ENCODE results near the gene EBI3. TPM values are rescaled to one million over a fixed set of nuclear protein-coding genes. Genes with fewer than 3 reads are reported as not detected.

EBI3 gene
- total RNA-seq, 4 donors from 2014 or later: 0.96 to 3.7 (median 3.7) TPM; not detected in 1

DNA sequence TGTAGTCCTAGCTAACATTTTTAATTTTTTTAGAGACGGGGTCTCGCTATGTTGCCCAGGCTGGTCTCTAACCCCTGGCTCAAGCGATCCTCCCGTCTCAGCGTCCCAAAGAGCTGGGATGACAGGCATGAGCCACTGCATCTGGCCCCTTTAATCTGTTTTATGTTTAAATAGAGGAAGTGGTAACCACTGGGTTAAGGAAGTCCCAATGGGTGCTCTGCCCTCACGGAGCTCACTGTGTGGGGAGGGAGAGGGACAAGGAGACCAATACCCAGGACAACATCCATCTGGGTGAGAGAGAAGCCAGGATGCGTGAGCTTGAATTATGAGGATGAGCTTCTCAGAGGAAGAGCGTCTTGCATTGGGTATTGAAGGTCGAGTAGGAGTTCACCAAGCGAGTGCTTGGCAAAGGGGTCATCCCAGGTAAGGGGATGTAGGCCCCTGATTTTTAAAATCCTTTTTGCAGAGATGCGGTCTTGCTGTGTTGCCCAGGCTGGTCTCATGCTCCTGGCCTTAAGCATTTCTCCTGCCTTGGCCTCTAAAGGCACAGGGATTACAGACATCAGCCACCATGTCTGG lies 31.4 kb downstream of the EBI3 start:
- Histone ChIP-seq H3K27me3 (no peaks in the 10 kb centered on the region), H3K9me3 (no peaks in the 10 kb centered on the region), H3K36me3 (peaks cover 0 to 60% (median 32%) of the 10 kb centered on the region in 4 donors), H3K27ac (no peak overlapping the region), H3K4me3 (no peak overlapping the region), H3K4me1 (peaks cover 0 to 3% (median 0%) of the 10 kb centered on the region in 4 donors)
- in situ Hi-C loops (cut with MboI; ENCODE audit: low pct_ligation_motif_present in 1 of 4, low pct_unique_long_range_greater_than_20kb in 1 of 4, low sequenced_read_pairs in 3 of 4) (loop anchor here in 2 of 4 donors (10.0 to 25.0 kb wide), 2 partner anchors 94 to 102 kb away; no protein-coding TSS in a partner anchor), intact Hi-C loops (cut with DNase I; ENCODE audit: low total_unique reads) (loop anchor here (10.0 kb wide), 1 partner anchor 94 kb away; no protein-coding TSS in a partner anchor)
- no peak for DNase-seq
- WGBS, 2 donors (ENCODE audit: low coverage in 1 of 2): 97 to 100% methylated on average over 5 to 11 of the region's 11 CpGs
- TF ChIP-seq POLR2AphosphoS5 (IDR thresholded peaks at IDR 0.05) (no peak), POLR2A (IDR thresholded peaks at IDR 0.05) (no peak), EP300 (IDR thresholded peaks at IDR 0.05; ENCODE audit: low read depth) (no peak)
- TF ChIP-seq, protein P1, sequence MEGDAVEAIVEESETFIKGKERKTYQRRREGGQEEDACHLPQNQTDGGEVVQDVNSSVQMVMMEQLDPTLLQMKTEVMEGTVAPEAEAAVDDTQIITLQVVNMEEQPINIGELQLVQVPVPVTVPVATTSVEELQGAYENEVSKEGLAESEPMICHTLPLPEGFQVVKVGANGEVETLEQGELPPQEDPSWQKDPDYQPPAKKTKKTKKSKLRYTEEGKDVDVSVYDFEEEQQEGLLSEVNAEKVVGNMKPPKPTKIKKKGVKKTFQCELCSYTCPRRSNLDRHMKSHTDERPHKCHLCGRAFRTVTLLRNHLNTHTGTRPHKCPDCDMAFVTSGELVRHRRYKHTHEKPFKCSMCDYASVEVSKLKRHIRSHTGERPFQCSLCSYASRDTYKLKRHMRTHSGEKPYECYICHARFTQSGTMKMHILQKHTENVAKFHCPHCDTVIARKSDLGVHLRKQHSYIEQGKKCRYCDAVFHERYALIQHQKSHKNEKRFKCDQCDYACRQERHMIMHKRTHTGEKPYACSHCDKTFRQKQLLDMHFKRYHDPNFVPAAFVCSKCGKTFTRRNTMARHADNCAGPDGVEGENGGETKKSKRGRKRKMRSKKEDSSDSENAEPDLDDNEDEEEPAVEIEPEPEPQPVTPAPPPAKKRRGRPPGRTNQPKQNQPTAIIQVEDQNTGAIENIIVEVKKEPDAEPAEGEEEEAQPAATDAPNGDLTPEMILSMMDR (IDR thresholded peaks at IDR 0.05): no peak

DNA sequence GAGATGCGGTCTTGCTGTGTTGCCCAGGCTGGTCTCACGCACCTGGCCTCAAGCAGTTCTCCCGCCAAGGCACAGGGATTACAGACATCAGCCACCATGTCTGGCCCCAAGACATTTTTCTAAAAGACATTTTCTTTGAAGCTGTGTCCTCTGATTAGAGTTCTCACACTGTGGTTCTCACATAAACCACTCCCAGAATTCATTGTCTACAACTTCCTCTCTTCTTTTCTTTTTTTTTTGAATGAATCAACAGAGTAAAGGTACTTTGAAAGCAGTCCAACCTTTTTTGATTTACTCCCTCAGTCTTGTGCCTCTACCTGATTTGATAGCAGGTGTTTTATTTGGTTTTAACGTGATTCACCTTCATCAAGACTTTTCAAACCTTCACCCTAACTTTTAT lies 35.5 kb downstream of the EBI3 start:
- Histone ChIP-seq H3K27ac (peak overlapping the region in 1 of 4 donors; percentile 29), H3K9me3 (no peaks in the 10 kb centered on the region), H3K36me3 (peaks cover 0 to 46% (median 16%) of the 10 kb centered on the region in 4 donors), H3K4me3 (no peak overlapping the region), H3K4me1 (peaks cover 0 to 14% (median 8%) of the 10 kb centered on the region in 4 donors), H3K27me3 (no peaks in the 10 kb centered on the region)
- intact Hi-C loops (cut with DNase I; ENCODE audit: low total_unique reads): loop anchor here (10.0 kb wide), 1 partner anchor 90 kb away; no protein-coding TSS in a partner anchor
- DNase-seq: no peak
- TF ChIP-seq POLR2A (IDR thresholded peaks at IDR 0.05): no peak
- TF ChIP-seq, protein P1 (IDR thresholded peaks at IDR 0.05): no peak
- TF ChIP-seq POLR2AphosphoS5 (IDR thresholded peaks at IDR 0.05): no peak
- no peak for TF ChIP-seq EP300 (IDR thresholded peaks at IDR 0.05; ENCODE audit: low read depth)
- in situ Hi-C loops (cut with MboI; ENCODE audit: low pct_ligation_motif_present in 1 of 4, low pct_unique_long_range_greater_than_20kb in 1 of 4, low sequenced_read_pairs in 3 of 4): loop anchor here in 2 of 4 donors (10.0 to 25.0 kb wide), 2 partner anchors 90 to 97 kb away; no protein-coding TSS in a partner anchor
- 47 to 60% methylated on average over 3 to 4 of the region's 4 CpGs for WGBS, 2 donors (ENCODE audit: low coverage in 1 of 2)

DNA sequence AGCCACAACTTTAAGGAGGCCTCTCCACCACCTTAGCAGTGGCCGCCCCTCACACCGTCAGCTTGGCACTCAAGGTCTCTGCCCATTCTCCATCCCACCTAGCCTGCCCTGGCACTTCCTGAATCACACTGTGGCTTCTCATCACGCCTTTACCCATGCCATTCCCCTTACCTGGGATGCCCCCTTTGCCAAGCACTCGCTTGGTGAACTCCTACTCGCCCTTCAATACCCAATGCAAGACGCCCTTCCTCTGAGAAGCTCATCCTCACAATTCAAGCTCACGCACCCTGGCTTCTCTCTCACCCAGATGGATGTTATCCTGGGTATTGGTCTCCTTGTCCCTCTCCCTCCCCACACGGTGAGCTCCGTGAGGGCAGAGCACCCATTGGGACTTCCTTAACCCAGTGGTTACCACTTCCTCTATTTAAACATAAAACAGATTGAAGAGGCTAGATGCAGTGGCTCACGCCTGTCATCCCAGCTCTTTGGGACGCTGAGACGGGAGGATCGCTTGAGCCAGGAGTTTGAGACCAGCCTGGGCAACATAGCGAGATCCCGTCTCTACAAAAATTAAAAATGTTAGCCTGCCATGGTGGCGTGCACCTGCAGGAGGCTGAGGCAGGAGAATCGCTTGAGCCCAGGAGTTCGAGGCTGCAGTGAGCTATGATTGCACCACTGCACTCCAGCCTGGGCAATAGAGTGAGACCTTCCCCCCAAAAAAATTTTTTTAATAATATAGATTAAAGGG lies 37.1 kb downstream of the EBI3 start:
- peaks cover 0 to 31% (median 9%) of the 10 kb centered on the region in 4 donors for H3K36me3 ChIP-seq
- intact Hi-C loops (cut with DNase I; ENCODE audit: low total_unique reads): loop anchor here (10.0 kb wide), 1 partner anchor 88 kb away; no protein-coding TSS in a partner anchor
- 83 to 97% methylated on average over 6 to 18 of the region's 18 CpGs for WGBS, 2 donors (ENCODE audit: low coverage in 1 of 2)

More for the DNA sequence above, 37.1 kb downstream of the EBI3 start:
- Histone ChIP-seq H3K27me3 (no peaks in the 10 kb centered on the region), H3K9me3 (no peaks in the 10 kb centered on the region), H3K27ac (no peak overlapping the region), H3K4me3 (no peak overlapping the region), H3K4me1 (peaks cover 0 to 14% (median 8%) of the 10 kb centered on the region in 4 donors)
- TF ChIP-seq POLR2A (IDR thresholded peaks at IDR 0.05) (no peak), EP300 (IDR thresholded peaks at IDR 0.05; ENCODE audit: low read depth) (no peak), POLR2AphosphoS5 (IDR thresholded peaks at IDR 0.05) (no peak)
- TF ChIP-seq, protein P1 (IDR thresholded peaks at IDR 0.05): no peak
- in situ Hi-C loops (cut with MboI; ENCODE audit: low pct_ligation_motif_present in 1 of 4, low pct_unique_long_range_greater_than_20kb in 1 of 4, low sequenced_read_pairs in 3 of 4): loop anchor here in 2 of 4 donors (10.0 to 25.0 kb wide), 2 partner anchors 88 to 96 kb away; no protein-coding TSS in a partner anchor
- no peak for DNase-seq
